K562 (cell line): ENCODE results near the gene ESR2.

Source experiments
- ASH1L ChIP-seq: fragments of 450-650 bp; IDR thresholded peaks from 2 replicates; pipeline ENCODE4 v1.6.1; 2018; ENCODE audit warnings: borderline replicate concordance, mild to moderate bottlenecking, low read depth; ENCODE audit not compliant: partially characterized antibody
- BCOR ChIP-seq: fragments of 450-650 bp; IDR thresholded peaks from 2 replicates; pipeline ENCODE4 v1.6.1; 2016
- CBX5 ChIP-seq: IDR thresholded peaks from 2 replicates; pipeline ENCODE4 v1.6.1; 2014; ENCODE audit warnings: low read depth, borderline replicate concordance
- CEBPB ChIP-seq: fragments of 450-650 bp; IDR thresholded peaks from 2 replicates; pipeline ENCODE4 v1.6.1; 2016; ENCODE audit warnings: missing genetic modification characterization, missing compliant biosample characterization
- CTCF ChIP-seq, 3 experiments: IDR thresholded peaks in 2 of 3; conservative IDR thresholded peaks in 1 of 3; 2 replicates each; pipeline ENCODE4 v1.5.1; 2011 to 2012; ENCODE audit warnings: low read length in 3 of 3, mild to moderate bottlenecking in 3 of 3, control low read depth in 2 of 3, improper control_type of control experiment in 1 of 3, inconsistent platforms in 1 of 3, low read depth in 1 of 3, mixed read lengths in 1 of 3, moderate library complexity in 1 of 3; ENCODE audit not compliant: insufficient read depth in 2 of 3
- HCFC1 ChIP-seq: IDR thresholded peaks from 2 replicates; pipeline ENCODE4 v1.6.1; 2012; ENCODE audit warnings: low read depth, low read length, improper control_type of control experiment
- NFYB ChIP-seq: IDR thresholded peaks from 2 replicates; pipeline ENCODE4 v1.6.1; 2011; ENCODE audit warnings: mild to moderate bottlenecking, moderate library complexity; ENCODE audit not compliant: insufficient read length; ENCODE audit errors: extremely low read depth
- NRF1 ChIP-seq, 2 experiments: fragments of 450-650 bp; IDR thresholded peaks in 1 of 2; conservative IDR thresholded peaks in 1 of 2; 2 replicates each; pipeline ENCODE4 v1.6.1; 2014; ENCODE audit warnings: mild to moderate bottlenecking in 2 of 2
- SMAD3 ChIP-seq: fragments of 450-650 bp; formaldehyde crosslinking; conservative IDR thresholded peaks from 2 replicates; pipeline ENCODE4 v1.4.0; 2020; ENCODE audit warnings: mild to moderate bottlenecking
- TAF7 ChIP-seq: fragments of 450-650 bp; IDR thresholded peaks from 2 replicates; pipeline ENCODE4 v1.6.1; 2016; ENCODE audit warnings: missing genetic modification characterization, missing compliant biosample characterization
- TEAD4 ChIP-seq, 2 experiments: sonication (generic) in 1 of 2; formaldehyde crosslinking in 1 of 2; IDR thresholded peaks; 2 replicates each; pipeline versions ENCODE4 v1.6.1 to v1.8.0; 2012 to 2022; ENCODE audit warnings: borderline replicate concordance in 1 of 2, inconsistent platforms in 1 of 2, low read length in 1 of 2, mild to moderate bottlenecking in 1 of 2, missing genetic modification reagents in 1 of 2

GRCh38 chr14:64232944-64233343 lies 61.2 kb downstream of the ESR2 start:
- TF ChIP-seq CBX5 (no peak), TAF7 (tag) (no peak), NFYB (no peak), CEBPB (tag) (no peak), CTCF (IDR thresholded peaks at IDR 0.05 in 2 of 3, conservative IDR thresholded peaks at IDR 0.05 in 1 of 3; ENCODE audit: insufficient read depth in 2 of 3, low read depth in 1 of 3, low read length in 3 of 3) (no peak), BCOR (no peak), TEAD4 (IDR thresholded peaks at IDR 0.05; ENCODE audit: low read length) (no peak), TEAD4 (CRISPR knock-in tag; IDR thresholded peaks at IDR 0.05; ENCODE audit: borderline replicate concordance) (no peak), SMAD3 (CRISPR knock-in tag) (no peak), HCFC1 (no peak), NRF1 (conservative IDR thresholded peaks at IDR 0.05 in 1 of 2, IDR thresholded peaks at IDR 0.05 in 1 of 2) (no peak), ASH1L (no peak)
